Measurements from ENCODE around the gene WFDC8.

The WFDC8 gene

GRCh38 chr20:45579184-45579583, at the start of gene WFDC8:
Gene WFDC8, minus strand, starts transcription at chr20:45579284. Its CDS starts 37 bp downstream, at chr20:45579247.
- H3K4me3 ChIP-seq (ENCODE audit: low read length) = no peak within 1 kb of the TSS
- DNase-seq (ENCODE audit: low read depth) = no peak
- TF ChIP-seq CTCF (IDR thresholded peaks at IDR 0.05; ENCODE audit: insufficient read depth, low read depth, low read length, missing control alignments) = no peak

DNA sequence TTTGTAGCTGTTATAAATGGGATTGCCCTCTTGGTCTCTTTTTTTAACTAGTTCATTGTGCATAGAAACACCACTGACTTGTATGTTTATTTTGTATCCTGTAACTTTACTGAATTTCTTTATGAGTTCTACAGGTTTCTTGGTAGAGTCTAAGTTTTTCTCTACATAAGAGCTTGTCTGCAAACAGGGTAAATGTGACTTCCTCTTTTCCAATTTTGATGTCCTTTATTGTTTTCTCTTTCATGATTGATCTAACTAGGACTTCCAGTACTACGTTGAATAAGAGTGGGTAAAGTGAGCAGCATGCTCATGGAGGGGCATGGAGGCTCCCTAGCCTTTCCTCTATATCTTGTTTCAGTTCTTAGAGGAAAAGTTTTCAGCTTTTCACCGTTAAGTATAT, 47.5 kb upstream of the WFDC8 start:
- TF ChIP-seq CTCF (IDR thresholded peaks at IDR 0.05; ENCODE audit: insufficient read depth, low read depth, low read length, missing control alignments) = no peak
- no peak for DNase-seq (ENCODE audit: low read depth)
- H3K4me3 ChIP-seq (ENCODE audit: low read length) = no peak overlapping the region

- DNase-seq (ENCODE audit: low read depth) = no peak
- TF ChIP-seq CTCF (IDR thresholded peaks at IDR 0.05; ENCODE audit: insufficient read depth, low read depth, low read length, missing control alignments) = no peak
- H3K4me3 ChIP-seq (ENCODE audit: low read length) = no peak overlapping the region
Measured at GRCh38 chr20:45621593-45621992, 42.5 kb upstream of the WFDC8 start.

DNA sequence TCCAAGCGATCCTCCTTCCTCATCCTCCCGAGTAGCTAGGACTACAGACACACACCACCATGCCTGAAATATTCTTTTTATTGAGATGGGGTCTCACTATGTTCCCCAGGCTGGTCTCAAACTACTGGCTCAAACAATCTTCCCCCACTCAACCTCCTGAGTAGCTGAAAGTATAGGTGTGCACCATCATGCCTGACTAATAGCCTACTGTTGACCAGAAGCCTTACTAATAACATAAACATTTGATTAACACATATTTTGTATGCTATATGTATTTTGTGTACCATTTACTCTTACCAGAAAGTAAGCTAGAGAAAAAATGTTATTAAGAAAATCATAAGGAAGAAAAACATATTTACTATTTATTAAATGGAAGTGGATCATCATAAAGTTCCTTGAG, 38.5 kb upstream of the WFDC8 start:
- TF ChIP-seq CTCF (IDR thresholded peaks at IDR 0.05; ENCODE audit: insufficient read depth, low read depth, low read length, missing control alignments) = no peak

GRCh38 chr20:45612314-45612713, 33.2 kb upstream of the WFDC8 start:
- TF ChIP-seq CTCF (IDR thresholded peaks at IDR 0.05; ENCODE audit: insufficient read depth, low read depth, low read length, missing control alignments) = no peak
- H3K4me3 ChIP-seq (ENCODE audit: low read length) = no peak overlapping the region
- DNase-seq (ENCODE audit: low read depth) = no peak

More for the DNA sequence above, 38.5 kb upstream of the WFDC8 start:
- no peak overlapping the region for H3K4me3 ChIP-seq (ENCODE audit: low read length)
- peak; percentile 47 for DNase-seq (ENCODE audit: low read depth)

- no peak overlapping the region for H3K4me3 ChIP-seq (ENCODE audit: low read length)
- TF ChIP-seq CTCF (IDR thresholded peaks at IDR 0.05; ENCODE audit: insufficient read depth, low read depth, low read length, missing control alignments) = no peak
- peak; percentile 86 for DNase-seq (ENCODE audit: low read depth)
Measured at GRCh38 chr20:45611054-45611453, 32.0 kb upstream of the WFDC8 start.

DNA sequence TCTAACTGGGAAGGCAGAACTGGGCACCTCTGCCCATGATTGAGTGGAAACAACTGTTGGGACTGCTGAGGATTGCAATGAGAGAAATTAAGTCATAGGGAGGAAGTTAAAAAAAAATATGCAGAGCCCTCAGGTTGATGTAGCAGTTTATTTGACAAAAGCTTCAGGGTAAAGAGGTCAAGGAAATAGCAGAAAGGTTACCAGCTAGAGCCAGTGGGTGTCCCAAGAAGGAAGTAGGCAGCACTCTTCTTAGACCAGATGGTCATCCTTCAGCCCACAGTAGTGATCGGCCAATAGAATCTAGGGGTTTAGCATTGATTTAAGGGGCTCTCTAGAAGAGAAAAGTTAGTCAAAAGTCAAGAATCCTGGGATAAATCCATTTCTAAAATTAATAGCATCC, 28.7 kb upstream of the WFDC8 start:
- no peak for DNase-seq (ENCODE audit: low read depth)
- no peak overlapping the region for H3K4me3 ChIP-seq (ENCODE audit: low read length)
- no peak for TF ChIP-seq CTCF (IDR thresholded peaks at IDR 0.05; ENCODE audit: insufficient read depth, low read depth, low read length, missing control alignments)
